MM.1S (cell line): ENCODE results near the gene CTU1.

Experiments
- EZH2 ChIP-seq: fragments of 300-600 bp; sonication (generic); optimal IDR thresholded peaks from 2 replicates; pipeline ENCODE3; 2017; ENCODE audit warnings: low read depth, mild to moderate bottlenecking, antibody characterized with exemption, low read length, mixed read lengths
- TF ChIP-seq, protein P1 (sequence below): fragments of 300-600 bp; sonication (generic); IDR thresholded peaks from 2 replicates; pipeline ENCODE4 v1.5.1; 2016; ENCODE audit warnings: antibody characterized with exemption, low read length, mixed read lengths

DNA sequence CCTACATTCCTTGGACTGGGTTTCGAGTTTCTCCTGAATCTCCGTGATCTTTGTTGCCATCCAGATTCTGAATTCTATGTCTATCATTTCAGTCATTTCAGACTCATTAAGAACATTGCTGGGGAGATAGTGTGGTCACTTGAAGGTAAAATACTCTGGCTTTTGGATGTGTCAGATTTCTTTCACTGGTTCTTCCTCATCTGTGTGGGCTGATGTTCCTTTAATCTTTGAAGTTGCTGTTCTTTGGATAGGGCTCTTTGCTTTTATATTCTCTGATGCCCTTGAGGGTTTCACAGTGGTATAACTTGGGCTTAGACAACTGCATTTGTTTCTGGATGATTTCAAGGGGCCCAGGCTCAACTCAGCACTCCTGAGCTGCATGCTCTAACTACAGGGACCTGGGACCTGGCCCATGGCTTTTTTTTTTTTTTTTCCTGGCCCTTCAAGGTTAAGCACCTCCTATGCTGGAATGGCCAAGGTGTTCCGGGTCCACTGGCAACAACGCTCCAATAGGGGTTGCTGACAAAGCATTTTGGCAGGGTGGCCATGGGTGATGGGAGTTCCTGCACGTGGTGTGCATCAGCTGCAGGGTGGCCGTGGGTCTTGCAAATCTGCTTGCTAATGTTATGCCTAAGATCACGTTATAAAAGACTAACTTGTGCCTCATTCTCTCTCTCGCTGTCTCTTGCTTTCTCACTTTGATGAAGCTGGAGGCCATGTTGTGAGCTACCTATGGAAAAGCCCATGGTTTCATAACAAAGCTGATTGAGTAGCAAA, 28.0 kb upstream of the CTU1 start:
- TF ChIP-seq, protein P1, sequence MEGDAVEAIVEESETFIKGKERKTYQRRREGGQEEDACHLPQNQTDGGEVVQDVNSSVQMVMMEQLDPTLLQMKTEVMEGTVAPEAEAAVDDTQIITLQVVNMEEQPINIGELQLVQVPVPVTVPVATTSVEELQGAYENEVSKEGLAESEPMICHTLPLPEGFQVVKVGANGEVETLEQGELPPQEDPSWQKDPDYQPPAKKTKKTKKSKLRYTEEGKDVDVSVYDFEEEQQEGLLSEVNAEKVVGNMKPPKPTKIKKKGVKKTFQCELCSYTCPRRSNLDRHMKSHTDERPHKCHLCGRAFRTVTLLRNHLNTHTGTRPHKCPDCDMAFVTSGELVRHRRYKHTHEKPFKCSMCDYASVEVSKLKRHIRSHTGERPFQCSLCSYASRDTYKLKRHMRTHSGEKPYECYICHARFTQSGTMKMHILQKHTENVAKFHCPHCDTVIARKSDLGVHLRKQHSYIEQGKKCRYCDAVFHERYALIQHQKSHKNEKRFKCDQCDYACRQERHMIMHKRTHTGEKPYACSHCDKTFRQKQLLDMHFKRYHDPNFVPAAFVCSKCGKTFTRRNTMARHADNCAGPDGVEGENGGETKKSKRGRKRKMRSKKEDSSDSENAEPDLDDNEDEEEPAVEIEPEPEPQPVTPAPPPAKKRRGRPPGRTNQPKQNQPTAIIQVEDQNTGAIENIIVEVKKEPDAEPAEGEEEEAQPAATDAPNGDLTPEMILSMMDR: no peak
- no peak for TF ChIP-seq EZH2
